PC-9 (cell line): ENCODE measurements around the gene ARHGAP5. TPM values are rescaled to one million over a fixed set of nuclear protein-coding genes. Genes with fewer than 3 reads are reported as not detected.

ENCODE experiments used
- BruUV-seq: library from RNA; stranded (reverse); fragments of 400-500 nt; replicated peaks from 2 replicates; lab custom pipeline; 2021; lab: Mats Ljungman, UMichigan
- CTCF ChIA-PET: fragments of 300-600 bp; sonication (Branson Sonifier 250); formaldehyde crosslinking; loops from one replicate; lab custom pipeline; 2022; ENCODE audit warnings: antibody characterized with exemption; lab: Charles Lee
- POLR2A ChIA-PET: fragments of 300-600 bp; sonication (Branson Sonifier 250); formaldehyde crosslinking; loops from one replicate; lab custom pipeline; 2022; ENCODE audit warnings: antibody characterized with exemption; ENCODE audit not compliant: unreplicated experiment; lab: Charles Lee
- DNase-seq, 2 experiments: peaks; one replicate each; pipeline versions ENCODE4 v3.0.0 to v3.0.0-alpha.2; 2015 to 2022; ENCODE audit warnings: mixed read lengths in 1 of 2
- H2AFZ ChIP-seq: fragments of 200-600 bp; sonication (generic); 2 replicates; pipeline ENCODE4 v1.8.1; 2017; ENCODE audit warnings: antibody characterized with exemption
- H3F3A ChIP-seq: fragments of 200-600 bp; sonication (generic); 2 replicates; pipeline ENCODE4 v1.8.1; 2017; ENCODE audit warnings: antibody characterized with exemption, mild to moderate bottlenecking, low read depth; ENCODE audit not compliant: insufficient read depth
- H3K27ac ChIP-seq: fragments of 200-600 bp; sonication (generic); 2 replicates; pipeline ENCODE4 v1.6.1; 2016; ENCODE audit warnings: mixed run types
- H3K27me3 ChIP-seq: fragments of 200-600 bp; sonication (generic); 2 replicates; pipeline ENCODE4 v1.6.1; 2016; ENCODE audit warnings: low read depth, mixed run types; ENCODE audit not compliant: insufficient read depth
- H3K36me3 ChIP-seq: fragments of 200-600 bp; sonication (generic); 2 replicates; pipeline ENCODE4 v1.6.1; 2016; ENCODE audit warnings: low read depth, mixed run types
- H3K4me1 ChIP-seq: fragments of 200-600 bp; sonication (generic); replicated peaks from 2 replicates; pipeline ENCODE4 v1.6.1; 2016; ENCODE audit warnings: mixed run types; ENCODE audit not compliant: insufficient read depth
- H3K4me2 ChIP-seq: fragments of 200-600 bp; sonication (generic); 2 replicates; pipeline ENCODE4 v1.6.1; 2017; ENCODE audit warnings: mixed run types
- H3K4me3 ChIP-seq: fragments of 200-600 bp; sonication (generic); 2 replicates; pipeline ENCODE4 v1.6.1; 2016; ENCODE audit warnings: mixed run types
- H3K79me2 ChIP-seq: fragments of 200-600 bp; sonication (generic); 2 replicates; pipeline ENCODE4 v1.6.1; 2017; ENCODE audit warnings: low read depth, mixed run types
- H3K9me2 ChIP-seq: fragments of 200-600 bp; sonication (generic); 2 replicates; pipeline ENCODE4 v1.8.1; 2017; ENCODE audit warnings: mild to moderate bottlenecking; ENCODE audit not compliant: insufficient read depth
- H3K9me3 ChIP-seq: fragments of 200-600 bp; sonication (generic); 2 replicates; pipeline ENCODE4 v1.8.1; 2016; ENCODE audit warnings: low read depth; ENCODE audit not compliant: insufficient read depth
- H4K20me1 ChIP-seq: fragments of 200-600 bp; sonication (generic); 2 replicates; pipeline ENCODE4 v1.8.1; 2017; ENCODE audit not compliant: insufficient read depth
- EZH2 ChIP-seq: fragments of 200-600 bp; sonication (generic); IDR thresholded peaks from 2 replicates; pipeline ENCODE4 v1.8.0; 2017; ENCODE audit warnings: antibody characterized with exemption, low read depth
- intact Hi-C: fragments of 100-400 bp; cut with micrococcal nuclease; formaldehyde crosslinking; loops from one replicate; pipeline ENCODE4 v1.10.0; 2022; ENCODE audit not compliant: unreplicated experiment
- total RNA-seq: library from RNA; stranded (reverse); gene quantifications from 2 replicates; pipeline ENCODE4 v1.2.3, GENCODE V29; 2021
- TF ChIP-seq, protein P1 (sequence below): fragments of 200-600 bp; sonication (generic); conservative IDR thresholded peaks from 2 replicates; pipeline ENCODE4 v1.6.1; 2017; ENCODE audit warnings: mixed run types, antibody characterized with exemption, mild to moderate bottlenecking, moderate library complexity

Gene ARHGAP5
- total RNA-seq, 1 experiment from 2014 or later: 58.6 TPM

DNA sequence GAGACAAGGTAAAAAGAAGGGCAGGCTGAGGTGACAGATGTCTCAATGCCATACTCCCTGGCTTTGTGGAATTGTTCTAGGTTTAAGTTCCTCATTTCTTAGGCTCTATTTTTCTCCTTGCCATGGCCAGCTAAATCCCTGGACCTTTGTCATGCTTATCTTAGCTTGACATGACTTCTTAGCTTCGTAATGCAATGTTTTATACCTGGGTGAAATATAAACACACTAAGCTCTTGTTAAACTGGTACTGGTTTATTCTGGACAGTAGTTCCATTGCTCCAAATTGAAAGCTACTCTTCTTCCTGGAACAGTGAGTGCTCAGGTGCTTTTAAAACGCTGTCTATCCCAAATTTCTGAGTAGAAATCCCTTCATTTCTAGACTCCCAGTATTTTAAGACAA, 17.4 kb upstream of the ARHGAP5 start:
- CTCF ChIA-PET: no interaction called here
- no TSS peak for BruUV-seq
- H3F3A ChIP-seq: no peaks in the 10 kb centered on the region
- H3K27me3 ChIP-seq: no peaks in the 10 kb centered on the region
- H3K9me2 ChIP-seq: no peaks in the 10 kb centered on the region
- H2AFZ ChIP-seq: no peak overlapping the region
- no peaks in the 10 kb centered on the region for H3K79me2 ChIP-seq
- no peaks in the 10 kb centered on the region for H3K4me1 ChIP-seq
- no peaks in the 10 kb centered on the region for H3K36me3 ChIP-seq
- H4K20me1 ChIP-seq: no peaks in the 10 kb centered on the region
- POLR2A ChIA-PET: no interaction called here
- no peaks in the 10 kb centered on the region for H3K9me3 ChIP-seq
- intact Hi-C loops: no loop called here
- no peak for DNase-seq
- no peak overlapping the region for H3K4me3 ChIP-seq
- TF ChIP-seq, protein P1, sequence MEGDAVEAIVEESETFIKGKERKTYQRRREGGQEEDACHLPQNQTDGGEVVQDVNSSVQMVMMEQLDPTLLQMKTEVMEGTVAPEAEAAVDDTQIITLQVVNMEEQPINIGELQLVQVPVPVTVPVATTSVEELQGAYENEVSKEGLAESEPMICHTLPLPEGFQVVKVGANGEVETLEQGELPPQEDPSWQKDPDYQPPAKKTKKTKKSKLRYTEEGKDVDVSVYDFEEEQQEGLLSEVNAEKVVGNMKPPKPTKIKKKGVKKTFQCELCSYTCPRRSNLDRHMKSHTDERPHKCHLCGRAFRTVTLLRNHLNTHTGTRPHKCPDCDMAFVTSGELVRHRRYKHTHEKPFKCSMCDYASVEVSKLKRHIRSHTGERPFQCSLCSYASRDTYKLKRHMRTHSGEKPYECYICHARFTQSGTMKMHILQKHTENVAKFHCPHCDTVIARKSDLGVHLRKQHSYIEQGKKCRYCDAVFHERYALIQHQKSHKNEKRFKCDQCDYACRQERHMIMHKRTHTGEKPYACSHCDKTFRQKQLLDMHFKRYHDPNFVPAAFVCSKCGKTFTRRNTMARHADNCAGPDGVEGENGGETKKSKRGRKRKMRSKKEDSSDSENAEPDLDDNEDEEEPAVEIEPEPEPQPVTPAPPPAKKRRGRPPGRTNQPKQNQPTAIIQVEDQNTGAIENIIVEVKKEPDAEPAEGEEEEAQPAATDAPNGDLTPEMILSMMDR: no peak
- no peak for TF ChIP-seq EZH2
- no peak overlapping the region for H3K4me2 ChIP-seq
- no peak overlapping the region for H3K27ac ChIP-seq

DNA sequence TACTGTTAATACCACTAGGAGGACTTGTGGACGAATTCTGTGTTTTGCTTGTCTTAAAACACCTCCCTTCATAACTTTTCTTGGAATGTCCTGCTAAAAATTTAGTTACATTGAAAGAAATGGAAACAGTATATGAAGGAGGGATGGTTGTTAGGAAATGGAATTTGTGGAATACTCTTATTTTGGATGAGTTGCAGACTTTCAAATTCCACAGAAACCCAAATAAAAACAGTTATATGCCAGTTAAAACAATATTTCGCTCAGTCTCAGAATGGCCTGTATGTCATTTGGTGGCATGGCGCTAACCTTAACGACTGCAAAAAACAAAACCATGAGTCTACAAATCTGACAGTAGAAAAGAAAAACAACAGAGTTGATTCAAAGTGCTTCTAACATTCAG, 12.2 kb upstream of the ARHGAP5 start:
- H3K27ac ChIP-seq: no peak overlapping the region

DNA sequence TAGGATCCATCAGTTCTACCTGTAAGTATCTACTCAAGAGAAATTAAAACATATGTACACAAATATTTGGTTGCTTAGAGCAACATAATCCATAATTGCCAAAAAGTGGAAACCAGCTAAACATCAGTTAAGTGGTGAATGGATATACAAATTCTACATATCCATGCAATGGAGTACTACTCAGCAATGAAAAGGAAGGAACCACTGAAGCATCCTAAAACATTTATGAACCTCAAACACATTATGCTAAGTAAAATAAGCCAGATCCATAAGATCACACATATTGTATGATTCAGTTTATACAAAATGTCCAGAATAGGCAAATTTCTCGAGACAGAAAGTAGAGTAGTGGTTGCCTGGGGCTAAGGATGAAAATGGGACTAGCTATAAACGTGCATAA, 8.4 kb upstream of the ARHGAP5 start:
- no TSS peak for BruUV-seq
- Histone ChIP-seq H3K27ac (no peak overlapping the region), H3K79me2 (no peaks in the 10 kb centered on the region), H3K9me2 (no peaks in the 10 kb centered on the region), H2AFZ (no peak overlapping the region), H3F3A (no peaks in the 10 kb centered on the region), H3K4me2 (no peak overlapping the region), H3K4me1 (0 out of 2 replicates have a peak, but pooled peaks cover under 1% of the 10 kb centered on the region), H4K20me1 (no peaks in the 10 kb centered on the region), H3K4me3 (no peak overlapping the region), H3K27me3 (no peaks in the 10 kb centered on the region), H3K36me3 (no peaks in the 10 kb centered on the region), H3K9me3 (no peaks in the 10 kb centered on the region)
- intact Hi-C loops: no loop called here
- POLR2A ChIA-PET: no interaction called here
- no peak for DNase-seq
- TF ChIP-seq EZH2: no peak
- TF ChIP-seq, protein P1: no peak
- CTCF ChIA-PET: no interaction called here

More for the DNA sequence above, 12.2 kb upstream of the ARHGAP5 start:
- ChIA-PET CTCF (no interaction called here), POLR2A (no interaction called here)
- DNase-seq: no peak
- H3K9me3 ChIP-seq: no peaks in the 10 kb centered on the region
- BruUV-seq: no TSS peak
- no peaks in the 10 kb centered on the region for H3K4me1 ChIP-seq
- H3K79me2 ChIP-seq: no peaks in the 10 kb centered on the region
- H3K36me3 ChIP-seq: no peaks in the 10 kb centered on the region
- TF ChIP-seq, protein P1: no peak
- H3K27me3 ChIP-seq: no peaks in the 10 kb centered on the region
- no peak overlapping the region for H2AFZ ChIP-seq
- no peak overlapping the region for H3K4me3 ChIP-seq
- intact Hi-C loops: no loop called here
- no peaks in the 10 kb centered on the region for H3F3A ChIP-seq
- no peak overlapping the region for H3K4me2 ChIP-seq
- H4K20me1 ChIP-seq: no peaks in the 10 kb centered on the region
- no peaks in the 10 kb centered on the region for H3K9me2 ChIP-seq
